Activated CD8-positive, alpha-beta memory T cell treated with anti-CD3 and anti-CD28 coated beads, Interleukin-2, amount 50 U/mL, for 48 hours (primary cell): ENCODE results near the gene CDH4.
"Not testable (repeated sequence)": the region's sequence is repeated elsewhere in the genome, so short reads cannot be mapped to it uniquely, and the experiment has no call there.

Source experiments
- DNase-seq: peaks from one replicate; pipeline ENCODE4 v3.0.0-alpha.2; 2020

The CDH4 gene

DNA sequence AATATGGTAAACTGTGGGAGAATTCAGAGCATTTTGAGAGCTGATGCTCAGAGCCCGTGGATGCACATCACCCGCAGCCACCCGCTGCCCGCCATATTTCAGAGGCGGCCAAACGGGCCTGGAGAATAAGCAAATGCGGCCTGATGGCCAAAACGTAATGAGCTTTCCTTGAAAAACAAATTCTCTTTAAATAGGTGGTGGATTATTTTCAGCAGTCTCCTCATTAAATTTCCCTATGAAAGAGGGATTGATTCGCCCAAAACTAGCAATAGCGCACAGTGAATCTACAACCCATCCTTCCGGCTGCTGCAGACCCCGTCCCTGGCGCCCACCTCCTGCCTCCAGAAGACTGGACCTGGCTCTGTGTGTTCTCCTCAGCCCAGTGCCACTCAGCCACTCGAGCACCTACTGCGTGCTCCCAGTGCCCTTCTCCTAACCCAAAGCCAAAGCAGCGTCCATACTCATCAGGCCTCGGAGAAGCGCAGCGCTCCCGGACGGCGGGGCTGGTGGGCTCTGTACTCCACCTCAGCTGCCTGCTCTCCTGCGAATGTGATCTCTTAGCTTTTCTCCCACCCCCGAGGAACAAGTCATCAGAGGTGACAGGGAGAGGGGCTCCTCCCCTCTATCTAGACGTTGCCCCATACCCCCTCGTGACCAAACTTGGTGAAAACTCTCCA is 588.9 kb downstream of the CDH4 start:
- DNase-seq: no peak

GRCh38 chr20:61841551-61841950 is 589.5 kb downstream of the CDH4 start:
- no peak for DNase-seq

- no peak for DNase-seq
These were observed 589.9 kb downstream of the CDH4 start for GRCh38 chr20:61841966-61842365.

DNA sequence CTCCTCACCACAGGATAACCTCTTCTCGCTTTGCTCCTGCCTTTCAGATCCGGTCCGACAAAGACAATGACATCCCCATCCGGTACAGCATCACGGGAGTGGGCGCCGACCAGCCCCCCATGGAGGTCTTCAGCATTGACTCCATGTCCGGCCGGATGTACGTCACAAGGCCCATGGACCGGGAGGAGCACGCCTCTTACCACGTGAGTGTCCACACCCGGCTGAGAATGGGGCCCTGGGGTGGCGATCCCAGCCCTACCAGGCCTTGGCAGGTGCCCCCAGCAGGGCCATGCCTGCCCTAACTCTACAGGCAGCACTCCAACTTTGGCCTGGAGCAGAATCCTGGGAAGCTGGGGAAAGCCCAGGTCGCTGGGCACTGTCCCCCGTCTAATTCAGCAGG is 592.6 kb downstream of the CDH4 start:
- no peak for DNase-seq

- no peak for DNase-seq
These were observed 593.2 kb downstream of the CDH4 start for GRCh38 chr20:61845233-61845671.

DNA sequence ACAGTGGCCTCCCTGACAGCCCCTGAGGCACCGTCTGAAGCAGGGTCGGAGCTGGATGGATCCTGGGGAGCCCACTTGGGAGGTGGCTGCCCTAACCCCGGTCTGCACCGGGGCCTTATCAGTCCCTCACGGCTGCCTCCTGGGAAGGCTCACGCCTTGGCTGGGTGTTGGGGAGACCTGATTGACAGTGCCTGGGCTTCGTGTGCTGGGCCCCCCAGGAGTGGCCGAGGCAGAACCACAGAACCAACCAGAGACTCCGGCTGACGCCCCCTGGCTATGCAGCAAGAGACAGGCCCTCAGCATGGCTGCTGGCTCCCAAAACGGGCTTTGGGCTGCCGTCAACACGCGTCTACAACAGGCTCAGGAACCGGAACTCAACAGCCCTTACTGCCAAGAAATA is 594.0 kb downstream of the CDH4 start:
- DNase-seq: no peak

GRCh38 chr20:61846741-61847419 is 594.8 kb downstream of the CDH4 start:
- no peak for DNase-seq

GRCh38 chr20:61847420-61847748 is 595.3 kb downstream of the CDH4 start:
- DNase-seq: no peak

GRCh38 chr20:61847986-61848385 is 595.9 kb downstream of the CDH4 start:
- no peak for DNase-seq

DNA sequence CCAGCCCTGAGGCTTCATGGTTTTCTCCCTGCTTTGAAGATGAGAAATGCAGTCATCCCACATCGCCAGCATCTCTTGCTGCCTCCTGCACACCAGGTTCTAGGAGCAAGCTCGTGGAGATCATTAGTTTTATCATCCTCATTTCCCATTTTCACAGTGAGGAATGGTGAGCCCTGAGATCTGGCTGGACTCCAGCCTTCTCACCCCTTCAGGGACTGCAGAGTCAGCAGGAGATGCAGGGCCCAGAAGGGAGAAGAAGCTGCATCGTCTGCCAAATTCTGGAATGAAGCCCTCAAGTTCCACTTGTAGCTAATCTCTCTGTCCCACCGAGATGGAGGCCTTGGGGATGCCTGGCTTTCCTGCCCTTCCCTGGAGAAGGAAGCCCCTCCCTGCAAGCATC is 596.8 kb downstream of the CDH4 start:
- no peak for DNase-seq

DNA sequence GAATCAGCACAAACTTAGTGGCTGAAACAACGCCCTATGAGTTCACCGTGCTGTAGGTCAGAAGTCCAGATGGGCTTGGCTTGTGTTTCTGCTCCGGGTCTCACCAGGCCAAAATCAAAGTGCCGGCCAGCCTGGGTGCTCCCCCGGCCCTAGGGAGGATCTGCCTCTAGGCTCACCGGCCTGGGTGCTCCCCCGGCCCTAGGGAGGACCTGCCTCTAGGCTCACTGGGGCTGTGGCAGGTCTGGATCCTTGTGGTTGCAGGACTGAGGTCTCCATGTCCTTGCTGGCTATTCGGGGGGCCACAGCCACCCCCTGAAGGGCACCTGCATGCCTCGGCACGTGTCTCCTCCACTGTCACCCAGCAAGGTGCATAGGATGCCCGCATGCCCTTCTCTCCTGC is 597.3 kb downstream of the CDH4 start:
- no peak for DNase-seq

DNA sequence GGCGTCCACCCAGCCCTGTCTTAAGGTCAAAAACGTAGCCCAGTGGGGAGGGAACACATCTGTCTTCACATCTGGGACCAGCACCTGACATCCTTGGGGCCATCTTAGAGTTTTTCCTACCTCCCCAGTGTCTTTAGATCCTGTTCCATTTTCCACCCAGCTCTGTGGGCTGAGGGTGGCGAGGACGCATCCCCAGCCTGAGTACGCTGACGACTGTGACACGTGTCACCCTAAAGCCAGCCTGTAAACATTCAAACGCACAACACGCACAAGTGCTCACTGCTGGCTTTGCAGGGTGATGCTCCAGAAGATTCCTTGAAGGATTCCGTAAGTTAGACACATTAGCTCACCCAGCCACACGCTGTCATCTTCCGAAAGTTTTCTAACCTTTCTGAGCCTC is 597.8 kb downstream of the CDH4 start:
- DNase-seq: no peak

DNA sequence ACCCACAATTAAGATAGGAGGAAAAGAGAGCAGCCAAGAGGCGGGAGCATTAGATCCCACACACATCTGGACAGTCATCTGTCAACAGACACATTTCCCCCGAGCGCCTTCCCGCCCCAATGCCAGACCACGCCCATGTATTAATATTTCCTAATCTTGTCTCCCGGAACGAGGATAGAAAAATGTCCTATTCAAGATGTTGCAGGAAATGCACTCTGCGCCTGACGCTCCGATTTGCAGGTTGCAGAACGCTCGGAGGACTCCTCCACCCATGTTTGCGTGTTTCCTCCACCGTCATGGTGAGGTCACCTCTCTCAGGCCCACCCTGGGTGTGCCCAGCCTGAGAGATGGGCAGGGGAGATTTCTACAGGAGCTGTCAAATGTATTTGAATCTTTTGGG is 598.4 kb downstream of the CDH4 start:
- DNase-seq: no peak

DNA sequence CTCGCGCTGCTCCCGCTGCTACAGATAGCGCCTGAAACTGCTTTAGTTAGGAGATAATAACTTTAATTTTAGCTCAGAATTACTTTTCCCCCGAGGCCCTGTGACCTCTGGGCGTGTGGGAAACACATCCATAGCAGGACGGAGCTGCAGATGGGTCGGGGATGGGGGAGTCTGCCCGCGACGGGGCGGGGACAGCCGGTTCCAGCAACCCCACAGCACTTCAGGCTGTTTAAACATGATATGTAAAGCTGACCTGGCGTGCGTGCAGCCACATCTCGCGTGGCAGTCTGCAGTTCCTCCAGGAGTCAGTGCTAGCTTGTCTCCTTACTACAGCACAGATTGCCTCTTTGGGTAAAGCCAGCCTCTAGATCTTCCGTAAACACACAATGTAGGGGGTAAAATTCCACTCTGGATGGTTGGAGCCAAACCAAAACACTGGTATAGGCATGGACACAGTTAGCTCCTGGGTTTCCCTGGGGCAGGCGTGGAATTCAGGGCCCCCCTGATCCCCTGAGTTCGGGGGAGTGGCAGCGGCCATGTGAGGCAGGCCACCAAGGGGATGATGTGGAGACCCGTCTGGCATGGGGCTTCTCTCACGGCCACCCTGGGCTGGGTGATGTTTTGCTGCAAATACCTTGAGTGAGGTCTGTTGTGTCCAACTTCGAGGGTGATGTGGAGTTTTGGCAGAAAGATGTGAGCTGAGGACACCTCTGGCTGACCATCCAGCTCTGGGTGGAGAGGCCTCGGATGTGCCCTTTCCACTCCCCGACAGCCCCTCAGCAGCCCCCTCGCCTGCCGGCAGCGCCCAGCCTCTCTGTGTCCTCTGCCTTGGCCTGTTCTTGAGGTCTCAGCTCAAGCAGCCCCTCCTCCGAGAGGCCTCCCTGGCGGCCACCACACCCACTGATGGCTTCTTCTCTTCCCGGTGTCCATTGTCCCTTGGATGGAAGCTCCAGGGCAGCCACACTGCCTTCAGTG is 599.2 kb downstream of the CDH4 start:
- DNase-seq: no peak

GRCh38 chr20:61852268-61853072 is 600.4 kb downstream of the CDH4 start:
- DNase-seq: no peak

DNA sequence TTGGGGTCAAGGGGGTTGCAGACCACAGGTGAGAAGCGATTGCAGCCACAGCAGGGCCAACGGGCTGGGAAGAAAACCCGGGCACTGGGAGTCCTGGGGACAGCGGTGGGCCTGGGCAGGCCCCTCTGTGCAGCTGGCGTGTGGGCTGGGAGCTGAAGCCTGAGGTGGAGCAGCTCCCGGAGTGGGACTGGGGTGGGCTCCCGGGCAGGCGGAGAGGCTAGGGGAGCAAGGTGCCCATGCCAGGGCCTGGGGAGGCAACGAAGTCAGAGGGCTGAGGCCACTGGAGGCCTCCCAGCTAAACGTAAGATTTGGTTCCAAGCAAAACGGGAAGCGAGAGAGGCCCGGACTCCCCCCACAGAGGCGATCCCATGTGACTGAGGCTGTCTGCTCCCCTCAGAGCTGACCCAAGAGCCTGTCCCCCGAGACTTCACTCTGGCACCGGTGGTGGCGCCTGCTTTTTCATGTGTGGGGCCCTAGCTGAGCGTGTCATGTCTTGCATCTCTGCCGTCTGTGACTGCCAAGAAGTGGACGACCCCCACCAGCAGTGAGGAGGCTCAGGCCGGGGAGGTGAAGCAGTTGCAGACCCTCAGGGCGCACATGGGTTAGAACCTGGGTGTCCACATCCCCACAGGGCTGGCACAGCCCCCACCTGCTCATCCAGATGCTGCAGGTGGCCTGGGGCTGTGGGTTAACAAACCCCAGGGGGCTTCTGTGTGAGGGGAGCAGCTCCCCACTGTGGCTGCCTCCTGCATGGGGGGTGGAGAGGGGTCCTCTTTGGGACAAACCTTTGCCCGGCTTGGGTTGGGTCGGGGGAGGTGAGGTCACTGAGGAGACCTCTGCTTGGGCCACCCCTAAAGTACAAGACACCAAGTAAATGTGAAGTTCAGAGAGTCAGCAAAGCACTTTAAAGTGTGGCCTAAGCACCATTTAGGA is 601.3 kb downstream of the CDH4 start:
- no peak for DNase-seq

DNA sequence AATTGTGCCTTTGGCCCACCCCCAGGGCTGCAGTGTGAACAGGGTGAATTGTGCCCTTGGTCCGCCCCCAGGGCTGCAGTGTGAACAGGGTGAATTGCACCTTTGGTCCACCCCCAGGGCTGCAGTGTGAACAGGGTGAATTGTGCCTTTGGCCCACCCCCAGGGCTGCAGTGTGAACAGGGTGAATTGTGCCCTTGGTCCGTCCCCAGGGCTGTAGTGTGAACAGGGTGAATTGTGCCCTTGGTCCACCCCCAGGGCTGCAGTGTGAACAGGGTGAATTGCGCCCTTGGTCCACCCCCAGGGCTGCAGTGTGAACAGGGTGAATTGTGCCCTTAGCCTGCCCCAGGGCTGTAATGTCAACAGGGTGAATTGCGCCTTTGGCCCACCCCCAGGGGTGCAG is 602.5 kb downstream of the CDH4 start:
- DNase-seq: not testable (repeated sequence)

- DNase-seq: no peak
These were observed 603.2 kb downstream of the CDH4 start for GRCh38 chr20:61855286-61855685.

GRCh38 chr20:61856626-61857413 is 604.8 kb downstream of the CDH4 start:
- DNase-seq: no peak

DNA sequence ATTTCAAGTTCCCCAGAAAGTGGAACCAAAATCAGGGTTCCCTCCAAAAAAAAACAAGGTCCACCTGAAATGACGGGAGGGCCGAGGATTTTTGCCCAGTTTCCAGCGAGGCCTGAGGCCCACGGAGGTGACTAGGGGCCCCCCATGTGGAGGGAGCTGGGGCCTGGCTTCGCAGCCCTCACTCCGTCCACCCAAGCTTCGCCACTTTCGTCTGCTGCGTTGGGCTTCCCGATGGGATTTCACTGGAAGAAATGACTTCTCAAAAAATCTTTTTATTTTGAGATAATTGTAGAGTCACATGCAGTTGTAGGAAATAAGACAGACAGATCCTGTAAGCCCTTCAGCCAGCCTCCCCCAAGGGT is 605.3 kb downstream of the CDH4 start:
- no peak for DNase-seq

GRCh38 chr20:61857884-61858283 is 605.8 kb downstream of the CDH4 start:
- no peak for DNase-seq
